Activated naive CD8-positive, alpha-beta T cell (primary cell): ENCODE data around the gene ALPL.

Source experiments
- H3K27ac Mint-ChIP-seq: one replicate; pipeline ENCODE4 v1.8.0; 2021; ENCODE audit warnings: mixed read lengths
- H3K27me3 Mint-ChIP-seq: one replicate; pipeline ENCODE4 v1.8.0; 2021; ENCODE audit warnings: mixed read lengths
- H3K36me3 Mint-ChIP-seq: one replicate; pipeline ENCODE4 v1.8.0; 2021; ENCODE audit warnings: mixed read lengths
- H3K4me1 Mint-ChIP-seq: one replicate; pipeline ENCODE4 v1.8.0; 2021; ENCODE audit warnings: low read depth, mixed read lengths
- H3K4me3 Mint-ChIP-seq: one replicate; pipeline ENCODE4 v1.8.0; 2021; ENCODE audit warnings: mild to moderate bottlenecking, mixed read lengths
- H3K9me3 Mint-ChIP-seq: one replicate; pipeline ENCODE4 v1.8.0; 2021; ENCODE audit warnings: low read depth, mixed read lengths

Gene ALPL

DNA sequence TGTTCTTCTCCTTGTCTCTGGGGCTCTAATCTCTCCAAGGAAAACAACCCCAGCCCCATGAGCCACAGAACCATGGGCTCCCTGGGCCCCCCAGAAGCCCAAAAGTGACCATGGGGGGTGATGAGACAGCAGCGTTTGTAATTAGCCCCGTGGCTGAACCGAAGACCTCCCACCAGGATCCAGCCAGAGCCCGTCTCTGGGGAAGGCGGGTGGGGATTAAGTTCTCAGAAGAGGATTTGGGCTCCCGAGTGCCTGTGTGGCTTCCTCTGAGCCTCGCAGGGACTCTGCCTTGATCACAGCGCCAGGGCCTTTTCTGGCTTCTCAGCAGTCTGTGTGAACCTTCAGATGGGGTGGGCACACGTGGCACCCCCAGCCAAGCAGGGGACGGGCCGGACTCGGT, 77.0 kb downstream of the ALPL start:
- Mint-ChIP-seq H3K36me3 (no peaks in the 10 kb centered on the region), H3K27ac (no peak overlapping the region), H3K4me3 (no peak overlapping the region), H3K27me3 (peaks cover 14% of the 10 kb centered on the region), H3K9me3 (no peaks in the 10 kb centered on the region), H3K4me1 (peaks cover 3% of the 10 kb centered on the region)

DNA sequence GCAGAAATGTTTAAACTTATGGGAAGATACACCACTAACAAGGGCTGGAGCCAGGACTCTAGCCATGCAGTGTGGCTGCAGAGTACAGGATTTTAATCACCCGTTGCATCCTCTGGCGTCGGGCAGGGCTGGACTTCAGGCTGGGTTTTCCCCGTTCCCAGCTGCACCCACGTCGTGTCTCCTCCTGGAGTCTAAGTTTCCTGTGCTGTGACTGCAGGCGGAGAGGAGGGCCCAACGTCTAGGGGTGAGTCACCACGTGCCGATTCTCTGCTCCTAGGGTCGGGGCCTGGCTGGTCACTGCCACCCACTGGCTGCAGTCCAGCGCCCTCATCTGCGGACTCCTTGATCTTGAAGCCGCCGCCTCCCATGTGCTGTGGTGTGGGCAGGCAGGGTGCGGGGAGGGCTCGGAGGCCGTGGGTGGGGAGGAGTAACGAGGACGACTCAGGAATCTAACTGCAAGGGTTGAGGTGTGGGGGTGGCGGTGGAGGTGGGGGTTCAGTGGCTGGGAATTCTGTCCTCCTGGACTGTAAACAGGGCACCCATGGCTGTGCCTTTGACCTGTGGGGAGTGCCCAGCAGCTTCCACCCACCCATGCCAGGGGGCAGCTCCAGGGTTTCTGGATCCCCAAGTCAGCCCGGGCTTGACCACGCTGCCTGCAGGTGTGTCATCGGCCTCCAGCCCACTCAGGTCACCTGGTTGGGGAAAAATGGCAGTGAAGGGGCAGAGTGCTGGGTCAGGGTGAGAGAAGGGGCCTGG, 77.8 kb downstream of the ALPL start:
- H3K9me3 Mint-ChIP-seq = no peaks in the 10 kb centered on the region
- no peaks in the 10 kb centered on the region for H3K36me3 Mint-ChIP-seq
- H3K4me1 Mint-ChIP-seq = peaks cover 3% of the 10 kb centered on the region
- H3K4me3 Mint-ChIP-seq = no peak overlapping the region
- no peak overlapping the region for H3K27ac Mint-ChIP-seq
- peaks cover 14% of the 10 kb centered on the region for H3K27me3 Mint-ChIP-seq

DNA sequence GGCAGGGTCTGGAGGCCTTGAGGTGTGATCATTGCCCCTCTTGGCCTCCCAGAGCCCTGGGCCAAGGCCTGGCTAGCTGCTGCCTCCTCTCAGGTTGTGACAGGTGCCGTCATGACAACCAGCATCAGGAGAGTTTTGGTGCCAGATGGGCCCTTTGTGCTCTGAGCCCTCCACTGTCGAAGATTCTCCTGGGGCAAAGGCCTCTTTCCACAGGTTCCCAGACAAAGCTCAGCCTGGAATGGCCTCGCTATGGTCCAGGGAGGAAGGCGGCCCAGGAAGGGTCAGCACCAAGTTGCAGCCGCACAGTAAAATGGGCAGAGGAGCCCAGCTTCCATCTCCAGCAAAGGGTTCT, 78.4 kb downstream of the ALPL start:
- Mint-ChIP-seq H3K27me3 (peaks cover 13% of the 10 kb centered on the region), H3K4me1 (peaks cover 3% of the 10 kb centered on the region), H3K36me3 (no peaks in the 10 kb centered on the region), H3K27ac (no peak overlapping the region), H3K9me3 (no peaks in the 10 kb centered on the region), H3K4me3 (no peak overlapping the region)

- peaks cover 13% of the 10 kb centered on the region for H3K27me3 Mint-ChIP-seq
- no peak overlapping the region for H3K27ac Mint-ChIP-seq
- no peaks in the 10 kb centered on the region for H3K36me3 Mint-ChIP-seq
- H3K4me3 Mint-ChIP-seq = no peak overlapping the region
- peaks cover 3% of the 10 kb centered on the region for H3K4me1 Mint-ChIP-seq
- H3K9me3 Mint-ChIP-seq = no peaks in the 10 kb centered on the region
Measured at GRCh38 chr1:21589618-21590017, 80.4 kb downstream of the ALPL start.

DNA sequence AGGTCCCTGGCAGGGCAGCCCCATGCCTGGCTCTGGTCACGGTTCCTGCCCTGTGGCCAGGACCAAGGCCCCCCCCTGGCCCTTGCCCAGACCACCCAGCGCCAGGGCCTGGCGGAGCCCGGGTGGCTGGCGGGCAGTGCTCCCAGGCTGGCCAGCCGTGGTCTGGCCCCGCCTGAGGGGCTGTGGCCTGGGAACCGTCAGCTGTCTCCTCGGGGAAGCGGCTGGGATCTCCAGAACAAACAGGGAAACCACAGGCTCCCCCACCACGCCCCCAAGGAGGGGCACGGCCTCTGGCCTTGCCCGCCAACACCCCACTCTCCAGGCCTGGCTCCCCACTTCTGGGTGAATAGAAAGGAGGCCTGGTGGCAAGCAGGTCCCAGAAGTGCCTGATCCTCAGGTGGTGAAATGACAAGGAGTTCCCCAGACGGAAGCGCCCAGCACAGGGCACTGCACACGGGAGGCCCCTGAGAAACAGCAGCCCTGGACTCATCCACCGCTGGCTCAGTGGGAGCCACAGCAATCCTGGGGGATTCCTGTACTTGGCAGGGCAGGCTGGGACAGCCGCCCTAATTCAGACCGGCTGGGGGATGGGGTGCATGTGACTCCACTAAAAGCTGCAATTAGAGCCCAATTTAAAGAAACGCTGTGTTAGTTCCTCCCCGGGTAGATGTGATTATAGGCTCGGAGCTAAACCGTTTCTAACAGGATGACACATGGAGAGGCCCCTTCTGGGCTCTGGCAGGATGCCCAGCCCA, 81.1 kb downstream of the ALPL start:
- H3K27ac Mint-ChIP-seq = no peak overlapping the region
- H3K9me3 Mint-ChIP-seq = no peaks in the 10 kb centered on the region
- no peaks in the 10 kb centered on the region for H3K36me3 Mint-ChIP-seq
- H3K27me3 Mint-ChIP-seq = peaks cover 9% of the 10 kb centered on the region
- peaks cover 3% of the 10 kb centered on the region for H3K4me1 Mint-ChIP-seq
- H3K4me3 Mint-ChIP-seq = no peak overlapping the region

GRCh38 chr1:21590934-21591333, 81.7 kb downstream of the ALPL start:
- Mint-ChIP-seq H3K27ac (no peak overlapping the region), H3K4me3 (no peak overlapping the region), H3K9me3 (no peaks in the 10 kb centered on the region), H3K4me1 (peaks cover 3% of the 10 kb centered on the region), H3K36me3 (no peaks in the 10 kb centered on the region), H3K27me3 (peaks cover 13% of the 10 kb centered on the region)

- H3K27ac Mint-ChIP-seq = no peak overlapping the region
- H3K4me3 Mint-ChIP-seq = no peak overlapping the region
- peaks cover 3% of the 10 kb centered on the region for H3K4me1 Mint-ChIP-seq
- H3K36me3 Mint-ChIP-seq = no peaks in the 10 kb centered on the region
- H3K27me3 Mint-ChIP-seq = peaks cover 13% of the 10 kb centered on the region
- no peaks in the 10 kb centered on the region for H3K9me3 Mint-ChIP-seq
Measured at GRCh38 chr1:21592086-21592865, 83.1 kb downstream of the ALPL start.

DNA sequence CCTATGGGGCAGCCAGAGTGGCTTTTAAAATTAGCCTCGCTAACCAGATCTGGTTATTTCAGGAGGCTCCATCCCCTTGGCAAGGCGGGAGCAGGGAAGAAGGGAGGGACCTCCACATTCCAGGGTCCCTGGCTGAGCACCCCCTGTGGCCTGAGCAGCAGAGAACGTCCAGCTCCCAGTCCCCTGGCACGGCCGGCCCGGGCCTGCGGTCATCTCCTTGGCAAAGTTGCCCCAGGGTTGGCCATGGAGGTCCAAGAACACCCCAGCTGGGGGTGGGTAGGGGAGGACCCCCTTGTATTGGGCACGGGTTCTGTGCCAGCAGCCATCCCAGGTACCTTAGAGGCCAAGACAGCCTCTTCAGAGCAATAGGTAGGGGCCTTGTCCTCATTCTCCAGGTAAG, 84.0 kb downstream of the ALPL start:
- Mint-ChIP-seq H3K4me3 (no peak overlapping the region), H3K9me3 (no peaks in the 10 kb centered on the region), H3K4me1 (peaks cover 3% of the 10 kb centered on the region), H3K36me3 (no peaks in the 10 kb centered on the region), H3K27me3 (peaks cover 10% of the 10 kb centered on the region), H3K27ac (no peak overlapping the region)

- Mint-ChIP-seq H3K4me1 (peaks cover 3% of the 10 kb centered on the region), H3K4me3 (no peak overlapping the region)
Measured at GRCh38 chr1:21594501-21594900, 85.3 kb downstream of the ALPL start.

GRCh38 chr1:21594935-21595897, 86.0 kb downstream of the ALPL start:
- Mint-ChIP-seq H3K4me3 (no peak overlapping the region), H3K36me3 (no peaks in the 10 kb centered on the region), H3K4me1 (peaks cover 3% of the 10 kb centered on the region), H3K27me3 (peaks cover 8% of the 10 kb centered on the region), H3K9me3 (no peaks in the 10 kb centered on the region), H3K27ac (no peak overlapping the region)

More at GRCh38 chr1:21594501-21594900, 85.3 kb downstream of the ALPL start:
- no peaks in the 10 kb centered on the region for H3K9me3 Mint-ChIP-seq
- peaks cover 8% of the 10 kb centered on the region for H3K27me3 Mint-ChIP-seq
- H3K36me3 Mint-ChIP-seq = no peaks in the 10 kb centered on the region
- H3K27ac Mint-ChIP-seq = no peak overlapping the region

- Mint-ChIP-seq H3K27ac (no peak overlapping the region), H3K9me3 (no peaks in the 10 kb centered on the region), H3K27me3 (peaks cover 8% of the 10 kb centered on the region), H3K4me1 (no peaks in the 10 kb centered on the region), H3K4me3 (no peak overlapping the region), H3K36me3 (no peaks in the 10 kb centered on the region)
Measured at GRCh38 chr1:21596174-21596573, 87.0 kb downstream of the ALPL start.

DNA sequence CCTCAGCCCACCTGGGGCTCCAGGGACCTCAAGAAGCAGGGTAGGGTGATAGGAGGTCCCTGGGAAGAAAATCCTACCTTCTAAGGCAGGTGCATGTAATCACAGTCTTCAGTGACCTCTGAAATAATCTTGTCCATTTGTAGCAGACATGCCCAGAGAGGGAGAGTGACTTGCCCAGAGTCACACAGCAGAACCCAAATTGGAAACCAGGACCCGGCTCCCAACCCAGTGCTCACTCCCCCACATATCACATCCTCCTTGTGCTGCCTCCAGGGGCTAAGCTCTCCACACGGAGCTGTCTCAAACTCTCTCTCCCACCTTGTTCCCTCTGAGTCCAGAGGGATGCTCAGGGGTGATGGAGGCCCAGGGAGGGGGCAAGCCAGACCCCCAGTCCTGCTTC, 87.4 kb downstream of the ALPL start:
- Mint-ChIP-seq H3K4me3 (no peak overlapping the region), H3K4me1 (no peaks in the 10 kb centered on the region), H3K27ac (no peak overlapping the region), H3K36me3 (no peaks in the 10 kb centered on the region), H3K27me3 (peaks cover 8% of the 10 kb centered on the region), H3K9me3 (no peaks in the 10 kb centered on the region)

GRCh38 chr1:21597753-21598152, 88.5 kb downstream of the ALPL start:
- H3K4me3 Mint-ChIP-seq = no peak overlapping the region
- H3K27ac Mint-ChIP-seq = no peak overlapping the region
- H3K9me3 Mint-ChIP-seq = no peaks in the 10 kb centered on the region
- peaks cover 7% of the 10 kb centered on the region for H3K27me3 Mint-ChIP-seq
- no peaks in the 10 kb centered on the region for H3K4me1 Mint-ChIP-seq
- no peaks in the 10 kb centered on the region for H3K36me3 Mint-ChIP-seq

DNA sequence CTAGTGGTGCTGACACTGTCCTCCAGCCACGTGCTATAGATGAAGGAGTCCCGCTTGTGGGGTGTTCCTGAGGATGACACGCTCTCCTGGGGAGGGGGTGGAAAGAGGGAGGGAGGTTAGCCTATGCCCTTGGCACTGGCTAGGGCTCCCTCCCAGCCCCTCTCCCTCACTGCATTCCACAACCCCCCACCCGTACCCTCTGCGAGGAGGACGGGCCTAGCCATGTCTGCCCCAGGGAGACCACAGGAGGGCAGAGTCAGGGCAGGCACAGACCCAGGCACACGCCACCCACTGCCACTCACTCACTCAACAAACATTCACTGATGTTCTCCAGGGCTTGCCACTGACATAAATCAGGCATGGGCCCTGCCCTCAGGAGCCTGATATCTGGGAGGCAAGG, 89.2 kb downstream of the ALPL start:
- peaks cover 7% of the 10 kb centered on the region for H3K27me3 Mint-ChIP-seq
- no peaks in the 10 kb centered on the region for H3K36me3 Mint-ChIP-seq
- no peaks in the 10 kb centered on the region for H3K9me3 Mint-ChIP-seq

More for the DNA sequence above, 89.2 kb downstream of the ALPL start:
- H3K27ac Mint-ChIP-seq = no peak overlapping the region
- no peaks in the 10 kb centered on the region for H3K4me1 Mint-ChIP-seq
- H3K4me3 Mint-ChIP-seq = no peak overlapping the region
